Raji (cell line): Measurements from ENCODE around the gene RNF182.

Source experiments
- POLR2A ChIP-seq: IDR thresholded peaks from 2 replicates; pipeline ENCODE4 v1.6.1; 2011; ENCODE audit warnings: low read depth, low read length, control low read depth; ENCODE audit not compliant: insufficient read depth

The RNF182 gene

DNA sequence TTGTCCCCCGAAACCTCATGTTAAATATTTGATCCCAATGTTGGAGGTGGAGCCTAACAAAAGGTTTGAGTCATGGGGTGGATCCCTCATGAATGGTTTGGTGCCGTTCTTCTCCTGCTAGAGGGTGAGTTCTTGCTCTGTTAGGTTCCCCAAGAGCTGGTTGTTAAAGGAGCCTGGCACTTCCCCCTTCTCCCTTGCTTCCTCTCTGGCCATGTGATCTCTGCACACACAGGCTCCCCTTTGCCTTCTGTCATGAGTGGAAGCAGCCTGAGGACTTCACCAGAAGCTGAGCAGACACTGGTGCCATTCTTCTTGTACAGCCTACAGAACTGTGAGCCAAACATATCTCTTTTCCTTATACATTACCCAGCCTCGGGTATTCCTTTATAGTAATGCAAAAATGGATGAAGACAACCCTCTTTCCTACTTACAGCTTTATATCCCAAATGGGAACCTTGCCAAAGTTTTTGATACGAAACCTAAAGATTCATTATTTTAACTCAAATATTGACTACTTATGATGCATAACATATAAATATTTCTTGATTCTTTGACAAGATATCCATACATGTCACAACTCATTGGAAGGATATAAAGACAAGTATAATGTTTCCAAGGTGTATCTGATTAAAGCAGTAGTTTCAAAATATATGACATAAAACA, 61.0 kb downstream of the RNF182 start:
- no peak for TF ChIP-seq POLR2A

GRCh38 chr6:13986700-13987399, 62.1 kb downstream of the RNF182 start:
- TF ChIP-seq POLR2A, result no peak

DNA sequence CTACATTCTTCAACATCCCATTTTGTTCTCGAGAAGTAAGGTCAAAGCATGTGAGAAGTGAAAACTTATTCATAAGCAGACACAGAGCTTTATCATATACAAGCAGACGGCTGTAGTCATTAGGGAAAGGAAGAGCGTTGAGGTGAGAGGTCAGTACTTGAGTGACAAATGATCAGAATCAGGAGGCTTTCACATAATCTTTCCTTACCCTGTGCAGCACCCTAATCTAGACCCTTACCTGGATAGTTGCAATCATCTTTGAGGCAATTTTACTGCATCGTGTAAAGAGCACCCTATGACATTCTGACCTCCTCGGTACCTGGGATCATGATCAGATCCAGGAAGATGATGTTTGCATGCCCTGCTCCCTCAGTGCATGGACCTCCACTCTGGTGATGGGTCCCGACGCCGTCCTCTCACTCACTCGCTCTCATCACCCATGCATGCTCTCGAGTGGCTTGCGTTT, 62.7 kb downstream of the RNF182 start:
- TF ChIP-seq POLR2A, result no peak

- no peak for TF ChIP-seq POLR2A
Observed at GRCh38 chr6:13988049-13988738, 63.4 kb downstream of the RNF182 start.

DNA sequence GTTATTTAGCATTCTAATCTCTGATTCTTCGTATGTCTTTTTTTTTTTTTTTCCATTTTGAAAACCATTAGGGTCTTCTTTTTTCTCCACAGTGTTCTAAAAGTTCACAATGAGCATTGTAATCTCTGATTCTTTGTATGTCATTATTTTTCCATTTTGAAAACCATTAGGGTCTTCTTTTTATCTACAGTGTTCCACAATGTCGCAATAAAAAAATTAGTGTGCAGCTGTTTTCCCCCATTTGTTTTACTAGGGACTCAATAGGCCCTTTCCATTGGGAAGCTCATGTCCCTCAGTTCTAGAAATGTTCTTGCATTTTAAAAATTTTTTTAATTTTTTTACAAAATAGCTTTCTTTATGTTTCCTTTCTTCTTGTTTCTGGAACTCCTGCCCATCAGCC, 64.2 kb downstream of the RNF182 start:
- TF ChIP-seq POLR2A, result no peak

GRCh38 chr6:13989496-13990144, 64.9 kb downstream of the RNF182 start:
- TF ChIP-seq POLR2A, result no peak

DNA sequence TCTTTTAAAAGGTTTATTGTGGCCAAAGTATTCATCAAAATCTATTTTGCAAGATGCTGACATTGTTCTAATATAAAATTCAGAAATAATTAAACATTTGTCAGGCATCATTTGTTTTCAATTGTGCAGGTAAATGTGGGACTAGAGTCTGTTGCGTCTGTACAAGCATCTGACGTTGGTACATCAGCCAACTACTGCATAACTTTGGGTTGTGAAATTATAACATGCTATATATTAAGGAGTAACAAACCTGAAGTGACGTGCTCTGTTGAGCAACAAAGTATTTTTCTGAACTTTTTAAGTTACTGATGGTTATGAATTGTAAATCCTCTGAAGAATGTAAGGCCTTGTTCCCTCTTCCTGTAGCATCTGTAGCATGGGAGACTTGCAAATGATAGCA, 66.0 kb downstream of the RNF182 start:
- no peak for TF ChIP-seq POLR2A

GRCh38 chr6:13991393-13991792, 66.6 kb downstream of the RNF182 start:
- no peak for TF ChIP-seq POLR2A

- no peak for TF ChIP-seq POLR2A
Observed at GRCh38 chr6:13992417-13993055, 67.8 kb downstream of the RNF182 start.

DNA sequence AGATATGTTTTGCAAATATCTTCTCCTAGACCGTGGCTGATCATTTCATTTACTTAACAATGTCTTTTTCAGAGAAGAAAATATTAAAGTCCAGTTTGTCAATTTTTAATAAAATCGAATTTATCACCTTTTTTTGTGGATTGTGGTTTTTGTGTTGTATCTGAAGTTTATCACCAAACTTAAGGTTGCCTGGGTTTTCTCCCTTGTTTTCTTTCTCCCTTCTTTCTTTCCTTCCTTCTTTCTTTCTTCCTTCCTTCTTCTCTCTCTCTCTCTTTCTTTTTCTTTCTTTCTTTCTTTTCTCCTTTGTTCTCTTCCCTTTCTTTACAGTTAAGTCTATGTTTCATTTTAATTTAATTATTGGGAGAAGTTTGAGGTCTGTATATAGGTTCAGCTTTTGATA, 68.7 kb downstream of the RNF182 start:
- TF ChIP-seq POLR2A, result no peak

- no peak for TF ChIP-seq POLR2A
Observed at GRCh38 chr6:13998356-13998755, 73.6 kb downstream of the RNF182 start.

DNA sequence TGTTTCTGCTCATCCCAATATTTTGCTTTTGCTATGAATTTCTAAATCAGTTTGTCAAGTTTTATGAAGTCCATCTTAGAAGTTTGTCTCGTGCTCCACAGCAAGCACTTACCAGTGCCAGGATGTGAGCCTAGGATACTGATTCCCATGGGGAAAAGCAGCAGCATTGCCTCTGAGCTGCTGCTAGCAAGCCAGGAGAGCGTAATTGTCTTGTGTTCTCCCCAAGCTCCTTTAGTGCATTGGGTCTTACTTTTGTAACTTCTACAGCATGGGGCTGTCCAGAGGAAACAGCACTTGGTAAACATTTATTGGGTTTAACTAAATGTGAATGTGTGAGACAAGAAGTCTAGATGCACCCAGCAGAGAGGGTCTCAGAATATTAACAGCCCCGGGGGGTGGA, 76.1 kb downstream of the RNF182 start:
- no peak for TF ChIP-seq POLR2A

DNA sequence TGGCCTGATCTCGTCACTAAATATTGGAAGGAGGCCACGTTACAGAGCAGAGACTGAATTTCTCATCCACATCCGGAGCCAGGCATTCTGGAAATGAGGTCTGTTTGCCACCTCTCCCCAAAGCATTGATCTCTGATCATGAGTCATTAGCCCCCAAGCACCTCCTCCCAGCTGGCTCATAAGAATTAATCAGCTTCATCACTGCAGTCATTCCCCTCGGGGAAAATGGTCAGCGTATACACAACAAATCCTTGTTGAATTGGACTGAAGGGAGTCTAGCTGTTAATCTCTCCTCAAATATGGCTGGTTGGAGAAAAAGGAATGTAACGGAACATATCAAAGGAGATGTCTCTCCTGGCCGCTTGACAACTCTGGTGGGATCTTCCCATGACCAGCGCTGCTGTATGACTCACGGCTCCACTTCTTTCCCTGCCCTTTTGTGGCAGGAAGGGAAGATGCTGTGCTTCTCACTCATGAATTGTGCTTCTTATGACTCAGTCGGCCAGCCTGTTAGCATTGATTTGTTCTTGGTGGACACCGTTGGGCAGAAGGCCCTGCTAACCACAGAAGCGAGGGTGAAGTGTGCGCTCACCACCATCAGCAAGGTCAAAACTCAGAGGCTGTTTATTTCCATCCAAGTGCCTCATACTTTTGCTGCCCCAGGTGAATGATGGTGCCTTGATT, 76.7 kb downstream of the RNF182 start:
- TF ChIP-seq POLR2A, result no peak

GRCh38 chr6:14002176-14002947, 77.6 kb downstream of the RNF182 start:
- TF ChIP-seq POLR2A, result no peak

- no peak for TF ChIP-seq POLR2A
Observed at GRCh38 chr6:14004258-14004657, 79.5 kb downstream of the RNF182 start.
